IMR-90 (cell line): ENCODE measurements around the gene HOTAIR. TPM values are rescaled to one million over a fixed set of nuclear protein-coding genes. Genes with fewer than 3 reads are reported as not detected.

Source experiments
- ATAC-seq: fragments of 200-7000 bp; cut with Tn5 transposase; 2 replicates; pipeline ENCODE4 v1.9.1; 2020; ENCODE audit warnings: low read depth, mild to moderate bottlenecking, moderate library complexity
- BruUV-seq: library from RNA; stranded (reverse); fragments of 400-500 nt; replicated peaks from 2 replicates; lab custom pipeline; 2021; lab: Mats Ljungman, UMichigan
- CTCF ChIA-PET: fragments of 300-600 bp; formaldehyde crosslinking; extraction: SDS; loops from one replicate; lab custom pipeline; 2021; ENCODE audit warnings: antibody characterized with exemption; lab: Yijun Ruan, JAX
- POLR2A ChIA-PET: fragments of 300-600 bp; sonication (Branson Sonifier 250); formaldehyde crosslinking; loops from one replicate; lab custom pipeline; 2022; ENCODE audit warnings: antibody characterized with exemption; ENCODE audit not compliant: unreplicated experiment; lab: Charles Lee
- DNase-seq: peaks from one replicate; pipeline ENCODE4 v3.0.0; 2013
- H2AFZ ChIP-seq: replicated peaks from 2 replicates; pipeline ENCODE3; 2013; ENCODE audit warnings: low read length, mild to moderate bottlenecking; ENCODE audit not compliant: poor library complexity
- H2AK5ac ChIP-seq: 2 replicates; pipeline ENCODE4 v1.6.1; 2013; ENCODE audit warnings: low read depth, low read length, inconsistent platforms
- H2AK9ac ChIP-seq: replicated peaks from 2 replicates; pipeline ENCODE3; 2013; ENCODE audit warnings: mild to moderate bottlenecking, low read depth, low read length, moderate library complexity; ENCODE audit not compliant: poor library complexity
- H2BK120ac ChIP-seq: 2 replicates; pipeline ENCODE4 v1.6.1; 2013; ENCODE audit warnings: low read depth, low read length, inconsistent platforms
- H2BK15ac ChIP-seq: 3 replicates; pipeline ENCODE4 v1.6.1; 2013; ENCODE audit warnings: low read depth, low read length, inconsistent platforms
- H2BK20ac ChIP-seq: 2 replicates; pipeline ENCODE4 v1.6.1; 2013; ENCODE audit warnings: low read depth, mild to moderate bottlenecking, inconsistent platforms, low read length, moderate library complexity
- H2BK5ac ChIP-seq: 2 replicates; pipeline ENCODE4 v1.6.1; 2013; ENCODE audit warnings: mild to moderate bottlenecking, low read depth, low read length, inconsistent platforms; ENCODE audit not compliant: poor library complexity, severe bottlenecking
- H3K14ac ChIP-seq: replicated peaks from 2 replicates; pipeline ENCODE4 v1.6.1; 2013; ENCODE audit warnings: low read depth, low read length, inconsistent platforms
- H3K18ac ChIP-seq: 2 replicates; pipeline ENCODE4 v1.6.1; 2013; ENCODE audit warnings: low read depth, low read length, control low read depth
- H3K23ac ChIP-seq: 2 replicates; pipeline ENCODE4 v1.6.1; 2013; ENCODE audit warnings: low read depth, low read length, inconsistent platforms
- H3K27ac ChIP-seq: 2 replicates; pipeline ENCODE4 v1.5.1; 2013; ENCODE audit warnings: mild to moderate bottlenecking, control low read depth, low read length; ENCODE audit not compliant: insufficient read depth
- H3K27me3 ChIP-seq: 2 replicates; pipeline ENCODE4 v1.6.1; 2013; ENCODE audit warnings: low read length; ENCODE audit not compliant: control insufficient read depth, insufficient read depth
- H3K36me3 ChIP-seq: 2 replicates; pipeline ENCODE4 v1.6.1; 2013; ENCODE audit warnings: low read length, mixed read lengths; ENCODE audit not compliant: control insufficient read depth, insufficient read depth
- H3K4ac ChIP-seq: 2 replicates; pipeline ENCODE4 v1.6.1; 2013; ENCODE audit warnings: low read depth, low read length, inconsistent platforms
- H3K4me1 ChIP-seq: 2 replicates; pipeline ENCODE4 v1.6.1; 2013; ENCODE audit warnings: low read length, mixed read lengths; ENCODE audit not compliant: control insufficient read depth, insufficient read depth
- H3K4me2 ChIP-seq: 2 replicates; pipeline ENCODE4 v1.6.1; 2013; ENCODE audit warnings: low read depth, mild to moderate bottlenecking, control low read depth, low read length, moderate library complexity
- H3K4me3 ChIP-seq: 2 replicates; pipeline ENCODE4 v1.5.1; 2013; ENCODE audit warnings: low read depth, mild to moderate bottlenecking, control low read depth, low read length, moderate library complexity; ENCODE audit not compliant: insufficient read depth
- H3K56ac ChIP-seq: 2 replicates; pipeline ENCODE4 v1.6.1; 2013; ENCODE audit warnings: low read length, inconsistent platforms; ENCODE audit not compliant: insufficient read depth; ENCODE audit errors: extremely low read depth
- H3K79me1 ChIP-seq, 2 experiments: 2 replicates each; pipeline ENCODE4 v1.6.1; 2013; ENCODE audit warnings: low read length in 2 of 2, inconsistent platforms in 1 of 2, low read depth in 1 of 2
- H3K9ac ChIP-seq: 2 replicates; pipeline ENCODE4 v1.6.1; 2013; ENCODE audit warnings: low read depth, low read length, control low read depth
- H3K9me1 ChIP-seq: 2 replicates; pipeline ENCODE4 v1.6.1; 2013; ENCODE audit warnings: low read length, inconsistent platforms; ENCODE audit not compliant: insufficient read depth
- H3K9me3 ChIP-seq: 2 replicates; pipeline ENCODE4 v1.6.1; 2013; ENCODE audit warnings: low read length; ENCODE audit not compliant: control insufficient read depth, insufficient read depth
- H4K20me1 ChIP-seq: 2 replicates; pipeline ENCODE4 v1.6.1; 2013; ENCODE audit warnings: low read length, inconsistent platforms; ENCODE audit not compliant: insufficient read depth
- H4K5ac ChIP-seq: 2 replicates; pipeline ENCODE4 v1.6.1; 2013; ENCODE audit warnings: mild to moderate bottlenecking, low read depth, low read length, control low read depth
- H4K8ac ChIP-seq, 2 experiments: 2 replicates each; pipeline ENCODE4 v1.6.1; 2013; ENCODE audit warnings: low read depth in 2 of 2, low read length in 2 of 2, control low read depth in 1 of 2, inconsistent platforms in 1 of 2
- H4K91ac ChIP-seq: 2 replicates; pipeline ENCODE4 v1.6.1; 2013; ENCODE audit warnings: low read depth, low read length, inconsistent platforms; ENCODE audit not compliant: insufficient read depth
- BHLHE40 ChIP-seq: fragments of 150-350 bp; IDR thresholded peaks from 2 replicates; pipeline ENCODE4 v1.6.1; 2016; ENCODE audit warnings: mild to moderate bottlenecking, low read depth, low read length
- CEBPB ChIP-seq: IDR thresholded peaks from 2 replicates; pipeline ENCODE4 v1.6.1; 2012; ENCODE audit warnings: low read depth, low read length, improper control_type of control experiment
- CHD1 ChIP-seq: IDR thresholded peaks from 2 replicates; pipeline ENCODE4 v1.6.1; 2012; ENCODE audit warnings: low read depth, low read length, improper control_type of control experiment
- FOS ChIP-seq: fragments of 150-350 bp; IDR thresholded peaks from 2 replicates; pipeline ENCODE4 v1.6.1; 2016; ENCODE audit warnings: low read depth, low read length
- MAFK ChIP-seq: IDR thresholded peaks from 2 replicates; pipeline ENCODE4 v1.6.1; 2012; ENCODE audit warnings: low read depth, low read length, improper control_type of control experiment
- MAZ ChIP-seq: IDR thresholded peaks from 2 replicates; pipeline ENCODE4 v1.6.1; 2012; ENCODE audit warnings: low read depth, mild to moderate bottlenecking, low read length, improper control_type of control experiment, moderate library complexity, borderline replicate concordance
- MXI1 ChIP-seq: IDR thresholded peaks from 2 replicates; pipeline ENCODE4 v1.6.1; 2012; ENCODE audit warnings: low read depth, mild to moderate bottlenecking, low read length, moderate library complexity, borderline replicate concordance
- NFE2L2 ChIP-seq: fragments of 150-350 bp; IDR thresholded peaks from 2 replicates; pipeline ENCODE4 v1.6.1; 2016; ENCODE audit warnings: low read depth, mild to moderate bottlenecking, low read length
- RAD21 ChIP-seq: IDR thresholded peaks from 2 replicates; pipeline ENCODE4 v1.6.1; 2012; ENCODE audit warnings: low read length, improper control_type of control experiment
- RFX5 ChIP-seq: IDR thresholded peaks from 2 replicates; pipeline ENCODE4 v1.8.0; 2012; ENCODE audit warnings: low read depth, mild to moderate bottlenecking, low read length, moderate library complexity
- SMC3 ChIP-seq: fragments of 150-350 bp; IDR thresholded peaks from 2 replicates; pipeline ENCODE4 v1.6.1; 2016; ENCODE audit warnings: low read depth, mild to moderate bottlenecking, antibody characterized with exemption, low read length, moderate library complexity
- WGBS, 2 experiments: methylation state at CpG; one replicate each; pipeline versions ENCODE4 v1.1.5 to v1.1.7; 2013; ENCODE audit warnings: missing lambda C conversion rate in 2 of 2; ENCODE audit not compliant: insufficient read length in 1 of 2; ENCODE audit errors: extremely low coverage in 2 of 2; 5-methylcytosine and 5-hydroxymethylcytosine counted together
- dilution Hi-C: fragments of 300-500 bp; cut with HindIII; formaldehyde crosslinking; loops from one replicate; pipeline ENCODE4 v1.14.3; 2018; ENCODE audit warnings: low sequenced_read_pairs; ENCODE audit not compliant: unreplicated experiment
- in situ Hi-C: fragments of 300-500 bp; cut with MboI; formaldehyde crosslinking; loops from 3 replicates; pipeline ENCODE4 v1.14.3; 2019; ENCODE audit warnings: low sequenced_read_pairs, inconsistent platforms, mixed read lengths
- intact Hi-C: fragments of 100-400 bp; cut with micrococcal nuclease; formaldehyde crosslinking; loops from 2 replicates; pipeline ENCODE4 v1.10.0; 2022
- polyA plus RNA-seq, 3 experiments: library from polyadenylated mRNA; depleted of rRNA; stranded (reverse); fragments of >200 nt; gene quantifications; 2 replicates each; pipeline ENCODE4 v1.2.3, GENCODE V29; 2012; ENCODE audit warnings: low replicate concordance in 1 of 3
- total RNA-seq: library from RNA; depleted of rRNA; stranded (reverse); fragments of >200 nt; gene quantifications from 2 replicates; pipeline ENCODE4 v1.2.3, GENCODE V29; 2012
- TF ChIP-seq, protein P1 (sequence below): fragments of 150-350 bp; IDR thresholded peaks from 2 replicates; pipeline ENCODE4 v1.6.1; 2017; ENCODE audit warnings: mild to moderate bottlenecking, antibody characterized with exemption, low read length, low read depth
- TF ChIP-seq, protein P2 (sequence below): fragments of 150-350 bp; IDR thresholded peaks from 2 replicates; pipeline ENCODE4 v1.6.1; 2016; ENCODE audit warnings: low read depth, mild to moderate bottlenecking, low read length, moderate library complexity, borderline replicate concordance
- TF ChIP-seq, protein P3 (sequence below): conservative IDR thresholded peaks from 2 replicates; pipeline ENCODE4 v1.5.1; 2012; ENCODE audit warnings: mild to moderate bottlenecking, low read depth, low read length, improper control_type of control experiment

The HOTAIR gene
- total and polyA plus RNA-seq, 2 of the 4 experiments (the other 2 are of a cell fraction): not detected

DNA sequence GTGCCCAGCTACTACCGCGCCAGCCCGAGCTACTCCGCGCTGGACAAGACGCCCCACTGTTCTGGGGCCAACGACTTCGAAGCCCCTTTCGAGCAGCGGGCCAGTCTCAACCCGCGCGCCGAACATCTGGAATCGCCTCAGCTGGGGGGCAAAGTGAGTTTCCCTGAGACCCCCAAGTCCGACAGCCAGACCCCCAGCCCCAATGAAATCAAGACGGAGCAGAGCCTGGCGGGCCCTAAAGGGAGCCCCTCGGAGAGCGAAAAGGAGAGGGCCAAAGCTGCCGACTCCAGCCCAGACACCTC, 10.9 kb upstream of the HOTAIR start:
- CTCF ChIA-PET: interaction anchor here (1.0 to 1.3 kb wide), 2 partner anchors 14 to 216 kb away, joined by 5 to 9 read pairs; partner anchors contain the start of gene HOXC9
- no peak overlapping the region for H3K4me3 ChIP-seq

More for the DNA sequence above, 10.9 kb upstream of the HOTAIR start:
- Histone ChIP-seq H4K5ac (no peak overlapping the region), H3K4me1 (0 out of 2 replicates have a peak, but pooled peaks cover 2% of the 10 kb centered on the region), H2AFZ (no peak overlapping the region), H4K20me1 (no peaks in the 10 kb centered on the region), H2BK120ac (no peak overlapping the region), H2BK15ac (no peak overlapping the region), H4K91ac (no peak overlapping the region), H3K23ac (no peak overlapping the region), H2AK9ac (no peak overlapping the region), H3K36me3 (no peaks in the 10 kb centered on the region), H3K9me3 (peaks cover 5% of the 10 kb centered on the region), H3K4me2 (no peak overlapping the region), H3K56ac (no peak overlapping the region), H2AK5ac (no peak overlapping the region), H2BK20ac (no peak overlapping the region), H3K79me1 (no peaks in the 10 kb centered on the region), H3K9ac (no peak overlapping the region), H3K14ac (no peak overlapping the region), H2BK5ac (no peak overlapping the region), H4K8ac (no peak overlapping the region), H3K18ac (no peak overlapping the region), H3K27ac (no peak overlapping the region), H3K27me3 (peaks cover 96% of the 10 kb centered on the region), H3K9me1 (no peaks in the 10 kb centered on the region), H3K4ac (no peak overlapping the region)
- intact Hi-C loops: loop anchor here (5.0 kb wide), 1 partner anchor 218 kb away; no protein-coding TSS in a partner anchor
- no TSS peak for BruUV-seq
- WGBS, 2 experiments: 7% methylated on average over 13 of the region's 21 CpGs; no CpG with 5 or more reads in 1 of the 2 experiments
- TF ChIP-seq CEBPB (no peak), MAZ (no peak), CHD1 (no peak), SMC3 (no peak), RFX5 (no peak), MAFK (no peak), FOS (no peak), RAD21 (no peak), NFE2L2 (no peak), MXI1 (no peak), BHLHE40 (no peak)
- TF ChIP-seq, protein P1, sequence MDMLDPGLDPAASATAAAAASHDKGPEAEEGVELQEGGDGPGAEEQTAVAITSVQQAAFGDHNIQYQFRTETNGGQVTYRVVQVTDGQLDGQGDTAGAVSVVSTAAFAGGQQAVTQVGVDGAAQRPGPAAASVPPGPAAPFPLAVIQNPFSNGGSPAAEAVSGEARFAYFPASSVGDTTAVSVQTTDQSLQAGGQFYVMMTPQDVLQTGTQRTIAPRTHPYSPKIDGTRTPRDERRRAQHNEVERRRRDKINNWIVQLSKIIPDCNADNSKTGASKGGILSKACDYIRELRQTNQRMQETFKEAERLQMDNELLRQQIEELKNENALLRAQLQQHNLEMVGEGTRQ: no peak
- TF ChIP-seq, protein P2, sequence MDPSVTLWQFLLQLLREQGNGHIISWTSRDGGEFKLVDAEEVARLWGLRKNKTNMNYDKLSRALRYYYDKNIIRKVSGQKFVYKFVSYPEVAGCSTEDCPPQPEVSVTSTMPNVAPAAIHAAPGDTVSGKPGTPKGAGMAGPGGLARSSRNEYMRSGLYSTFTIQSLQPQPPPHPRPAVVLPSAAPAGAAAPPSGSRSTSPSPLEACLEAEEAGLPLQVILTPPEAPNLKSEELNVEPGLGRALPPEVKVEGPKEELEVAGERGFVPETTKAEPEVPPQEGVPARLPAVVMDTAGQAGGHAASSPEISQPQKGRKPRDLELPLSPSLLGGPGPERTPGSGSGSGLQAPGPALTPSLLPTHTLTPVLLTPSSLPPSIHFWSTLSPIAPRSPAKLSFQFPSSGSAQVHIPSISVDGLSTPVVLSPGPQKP: no peak
- TF ChIP-seq, protein P3, sequence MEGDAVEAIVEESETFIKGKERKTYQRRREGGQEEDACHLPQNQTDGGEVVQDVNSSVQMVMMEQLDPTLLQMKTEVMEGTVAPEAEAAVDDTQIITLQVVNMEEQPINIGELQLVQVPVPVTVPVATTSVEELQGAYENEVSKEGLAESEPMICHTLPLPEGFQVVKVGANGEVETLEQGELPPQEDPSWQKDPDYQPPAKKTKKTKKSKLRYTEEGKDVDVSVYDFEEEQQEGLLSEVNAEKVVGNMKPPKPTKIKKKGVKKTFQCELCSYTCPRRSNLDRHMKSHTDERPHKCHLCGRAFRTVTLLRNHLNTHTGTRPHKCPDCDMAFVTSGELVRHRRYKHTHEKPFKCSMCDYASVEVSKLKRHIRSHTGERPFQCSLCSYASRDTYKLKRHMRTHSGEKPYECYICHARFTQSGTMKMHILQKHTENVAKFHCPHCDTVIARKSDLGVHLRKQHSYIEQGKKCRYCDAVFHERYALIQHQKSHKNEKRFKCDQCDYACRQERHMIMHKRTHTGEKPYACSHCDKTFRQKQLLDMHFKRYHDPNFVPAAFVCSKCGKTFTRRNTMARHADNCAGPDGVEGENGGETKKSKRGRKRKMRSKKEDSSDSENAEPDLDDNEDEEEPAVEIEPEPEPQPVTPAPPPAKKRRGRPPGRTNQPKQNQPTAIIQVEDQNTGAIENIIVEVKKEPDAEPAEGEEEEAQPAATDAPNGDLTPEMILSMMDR: no peak
- POLR2A ChIA-PET: interaction anchor here (0.6 kb wide), 1 partner anchor 248 kb away, joined by 3 read pairs; no protein-coding TSS in a partner anchor
- DNase-seq (no peak), ATAC-seq (no peak)
- in situ Hi-C loops: no loop called here
- dilution Hi-C loops: no loop called here
